Epithelial cell of esophagus (primary cell): ENCODE measurements around the gene TBL2.
A peak's percentile ranks its signal among the peaks of the same experiment; 100 is the strongest.

ENCODE experiments used
- DNase-seq: peaks from one replicate; pipeline ENCODE4 v3.0.0; 2010; ENCODE audit warnings: low read depth
- H3K4me3 ChIP-seq: 2 replicates; pipeline ENCODE4 v1.5.1; 2011; ENCODE audit warnings: mild to moderate bottlenecking, low read length, control low read depth
- CTCF ChIP-seq: IDR thresholded peaks from 2 replicates; pipeline ENCODE4 v1.5.1; 2011; ENCODE audit warnings: low read depth, mild to moderate bottlenecking, low read length, control low read depth, inconsistent platforms; ENCODE audit not compliant: insufficient read depth; ENCODE audit errors: missing control alignments

The TBL2 gene

GRCh38 chr7:73519867-73520672 lies 58.3 kb downstream of the TBL2 start:
- DNase-seq: no peak
- no peak for TF ChIP-seq CTCF
- peak overlapping the region; percentile 81 for H3K4me3 ChIP-seq

DNA sequence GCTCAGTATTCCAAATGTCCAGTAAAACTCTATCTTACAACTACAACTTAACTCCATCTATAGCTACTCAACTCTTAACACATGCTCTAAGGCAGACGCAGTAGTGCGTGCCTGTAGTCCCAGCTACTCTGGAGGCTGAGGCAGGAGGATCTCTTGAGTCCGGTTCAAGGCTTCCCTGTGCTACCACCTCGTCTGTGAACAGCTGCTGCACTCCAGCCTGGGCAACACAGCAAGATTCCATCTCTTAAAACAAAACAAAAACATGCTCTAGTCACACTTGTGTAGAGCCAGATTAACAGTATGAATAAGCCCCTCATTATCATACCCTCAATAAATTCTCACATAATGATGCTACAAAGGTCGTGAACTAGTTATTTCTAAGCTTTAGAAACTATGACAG lies 59.9 kb downstream of the TBL2 start:
- H3K4me3 ChIP-seq: no peak overlapping the region
- no peak for DNase-seq
- TF ChIP-seq CTCF: no peak
